Gastrocnemius medialis (tissue), 4 donors: ENCODE data around the gene XRN2. TPM values are rescaled to one million over a fixed set of nuclear protein-coding genes. Genes with fewer than 3 reads are reported as not detected.

Experiments
- ATAC-seq, 2 donors: fragments of 150-250 bp; one replicate each; pipeline ENCODE4 v1.9.1; 2016
- DNase-seq, 2 donors: peaks; one replicate each; pipeline ENCODE4 v3.0.0-alpha.2; 2019
- H3K27ac ChIP-seq, 4 donors: fragments of 200-600 bp; sonication (generic); 1 replicate in 1 of 4; 2 replicates in 3 of 4; pipeline ENCODE4 v1.5.1; 2016 to 2018; ENCODE audit warnings: mild to moderate bottlenecking in 2 of 4, moderate library complexity in 1 of 4
- H3K27me3 ChIP-seq, 3 donors: fragments of 200-600 bp; sonication (generic) in 2 of 3; 1 replicate in 1 of 3; 2 replicates in 2 of 3; pipeline versions ENCODE4 v1.5.1 to v1.6.0; 2016 to 2019; ENCODE audit warnings: mild to moderate bottlenecking in 1 of 3, moderate library complexity in 1 of 3
- H3K36me3 ChIP-seq, 2 donors: fragments of 200-600 bp; sonication (generic) in 1 of 2; one replicate each; pipeline ENCODE4 v1.5.1; 2017 to 2018
- H3K4me1 ChIP-seq, 2 donors: fragments of 200-600 bp; sonication (generic) in 1 of 2; one replicate each; pipeline ENCODE4 v1.5.1; 2016 to 2017; ENCODE audit warnings: mild to moderate bottlenecking in 2 of 2
- H3K4me3 ChIP-seq, 4 donors: fragments of 200-600 bp; sonication (generic) in 3 of 4; 1 replicate in 1 of 4; 2 replicates in 3 of 4; pipeline ENCODE4 v1.5.1; 2016 to 2019; ENCODE audit warnings: mild to moderate bottlenecking in 2 of 4
- H3K9me3 ChIP-seq, 3 donors: fragments of 200-600 bp; sonication (generic) in 2 of 3; 1 replicate in 1 of 3; 2 replicates in 2 of 3; pipeline ENCODE4 v1.5.1; 2016 to 2019
- CTCF ChIP-seq, 5 experiments: fragments of 450-650 bp in 3 of 5; fragments of 200-600 bp in 2 of 5; sonication (generic) in 2 of 5; IDR thresholded peaks in 4 of 5; conservative IDR thresholded peaks in 1 of 5; 1 replicate in 4 of 5; 2 replicates in 1 of 5; pipeline ENCODE4 v1.5.1; 2016 to 2019; ENCODE audit warnings: antibody characterized with exemption in 5 of 5, mild to moderate bottlenecking in 3 of 5, moderate library complexity in 3 of 5
- POLR2A ChIP-seq, 2 donors: fragments of 450-650 bp; IDR thresholded peaks; one replicate each; pipeline ENCODE4 v1.6.1; 2017; ENCODE audit warnings: antibody characterized with exemption in 2 of 2, mild to moderate bottlenecking in 2 of 2, moderate library complexity in 2 of 2
- in situ Hi-C, 4 donors: fragments of 200-750 bp; cut with MboI; loops; one replicate each; pipeline versions ENCODE4 v1.15.0 to v1.8.0; 2017; ENCODE audit warnings: low sequenced_read_pairs in 4 of 4
- intact Hi-C: fragments of 100-400 bp; cut with DNase I; formaldehyde crosslinking; loops from one replicate; pipeline ENCODE4 v1.15.1; 2023; ENCODE audit warnings: low total_unique reads
- total RNA-seq, 4 donors: library from RNA; depleted of rRNA; stranded (reverse); fragments of >200 nt; gene quantifications; one replicate each; pipeline versions ENCODE4 v1.1.0 to v1.2.3, GENCODE V29; 2016

Gene XRN2
- total RNA-seq, 4 donors from 2014 or later, result 42.0 to 68.4 (median 52.3) TPM

- Histone ChIP-seq H3K4me1 (no peaks in the 10 kb centered on the region), H3K27me3 (no peaks in the 10 kb centered on the region), H3K4me3 (no peak overlapping the region), H3K36me3 (peaks cover 1 to 78% of the 10 kb centered on the region in 2 donors), H3K27ac (no peak overlapping the region), H3K9me3 (no peaks in the 10 kb centered on the region)
- no peak for ATAC-seq
- no peak for DNase-seq
- no peak for TF ChIP-seq CTCF (IDR thresholded peaks at IDR 0.05 in 4 of 5, conservative IDR thresholded peaks at IDR 0.05 in 1 of 5)
- TF ChIP-seq POLR2A (IDR thresholded peaks at IDR 0.05), result no peak
- in situ Hi-C loops, result loop anchor here in 1 of 4 donors (25.0 kb wide), 2 partner anchors 107 to 482 kb away; no protein-coding TSS in a partner anchor
- intact Hi-C loops, result no loop called here
These were observed 41.2 kb downstream of the XRN2 start for GRCh38 chr20:21344206-21344900.

- Histone ChIP-seq H3K9me3 (no peaks in the 10 kb centered on the region), H3K27me3 (no peaks in the 10 kb centered on the region), H3K36me3 (peaks cover 0 to 78% of the 10 kb centered on the region in 2 donors), H3K27ac (no peak overlapping the region), H3K4me1 (no peaks in the 10 kb centered on the region), H3K4me3 (no peak overlapping the region)
- ATAC-seq (no peak), DNase-seq (no peak)
- TF ChIP-seq CTCF (IDR thresholded peaks at IDR 0.05 in 4 of 5, conservative IDR thresholded peaks at IDR 0.05 in 1 of 5), result no peak
- no peak for TF ChIP-seq POLR2A (IDR thresholded peaks at IDR 0.05)
- intact Hi-C loops (no loop called here), in situ Hi-C loops (loop anchor here in 1 of 4 donors (25.0 kb wide), 2 partner anchors 108 to 483 kb away; no protein-coding TSS in a partner anchor)
These were observed 41.8 kb downstream of the XRN2 start for GRCh38 chr20:21344961-21345360.

- Histone ChIP-seq H3K4me3 (no peak overlapping the region), H3K36me3 (peaks cover 0 to 61% of the 10 kb centered on the region in 2 donors), H3K9me3 (no peaks in the 10 kb centered on the region), H3K4me1 (no peaks in the 10 kb centered on the region), H3K27me3 (no peaks in the 10 kb centered on the region), H3K27ac (no peak overlapping the region)
- DNase-seq (no peak), ATAC-seq (no peak)
- intact Hi-C loops, result no loop called here
- in situ Hi-C loops, result no loop called here
- no peak for TF ChIP-seq POLR2A (IDR thresholded peaks at IDR 0.05)
- TF ChIP-seq CTCF (IDR thresholded peaks at IDR 0.05 in 4 of 5, conservative IDR thresholded peaks at IDR 0.05 in 1 of 5), result no peak
These were observed 49.6 kb downstream of the XRN2 start for GRCh38 chr20:21352703-21353102.

- ATAC-seq (no peak), DNase-seq (no peak)
- TF ChIP-seq CTCF (IDR thresholded peaks at IDR 0.05 in 4 of 5, conservative IDR thresholded peaks at IDR 0.05 in 1 of 5) (no peak), POLR2A (IDR thresholded peaks at IDR 0.05) (no peak)
- no peak overlapping the region for H3K4me3 ChIP-seq
- no peaks in the 10 kb centered on the region for H3K27me3 ChIP-seq
- in situ Hi-C loops, result no loop called here
- no peaks in the 10 kb centered on the region for H3K4me1 ChIP-seq
- intact Hi-C loops, result no loop called here
- H3K27ac ChIP-seq, result no peak overlapping the region
- H3K36me3 ChIP-seq, result peaks cover 0 to 61% of the 10 kb centered on the region in 2 donors
- no peaks in the 10 kb centered on the region for H3K9me3 ChIP-seq
These were observed 50.1 kb downstream of the XRN2 start for GRCh38 chr20:21353236-21353635.
